A673 (cell line): ENCODE results near the gene ARID5B. TPM values are rescaled to one million over a fixed set of nuclear protein-coding genes. Genes with fewer than 3 reads are reported as not detected.

Experiments used
- BruUV-seq: library from RNA; stranded (reverse); fragments of 400-500 nt; replicated peaks from 2 replicates; lab custom pipeline; 2021; lab: Mats Ljungman, UMichigan
- CTCF ChIA-PET: fragments of 300-600 bp; sonication (Branson Sonifier 250); formaldehyde crosslinking; loops from one replicate; lab custom pipeline; 2022; ENCODE audit warnings: antibody characterized with exemption; lab: Charles Lee
- POLR2A ChIA-PET: fragments of 300-600 bp; sonication (Branson Sonifier 250); formaldehyde crosslinking; loops from one replicate; lab custom pipeline; 2022; ENCODE audit warnings: antibody characterized with exemption; ENCODE audit not compliant: low non-redundant PET; lab: Charles Lee
- DNase-seq: peaks from one replicate; pipeline ENCODE4 v3.0.0-alpha.2; 2015; ENCODE audit warnings: low spot score
- H3K27ac ChIP-seq: fragments of 200-600 bp; sonication (generic); 2 replicates; pipeline ENCODE4 v1.5.1; 2016; ENCODE audit warnings: mixed run types, low read depth, mild to moderate bottlenecking, mixed read lengths, antibody characterized with exemption, low read length; ENCODE audit not compliant: poor library complexity, severe bottlenecking
- H3K27me3 ChIP-seq: fragments of 200-600 bp; sonication (generic); replicated peaks from 2 replicates; pipeline ENCODE4 v1.6.1; 2017; ENCODE audit warnings: mixed run types, low read depth, mild to moderate bottlenecking, mixed read lengths, antibody characterized with exemption, low read length; ENCODE audit not compliant: insufficient read depth, poor library complexity
- H3K36me3 ChIP-seq: fragments of 200-600 bp; sonication (generic); 2 replicates; pipeline ENCODE4 v1.6.1; 2016; ENCODE audit warnings: mixed run types, mild to moderate bottlenecking, mixed read lengths, antibody characterized with exemption, low read length; ENCODE audit not compliant: insufficient read depth, poor library complexity, severe bottlenecking
- H3K4me1 ChIP-seq: fragments of 200-600 bp; sonication (generic); 2 replicates; pipeline ENCODE4 v1.6.1; 2017; ENCODE audit warnings: mixed run types, mild to moderate bottlenecking, mixed read lengths, antibody characterized with exemption, low read length; ENCODE audit not compliant: insufficient read depth, poor library complexity, severe bottlenecking
- H3K4me3 ChIP-seq: fragments of 200-600 bp; sonication (generic); 2 replicates; pipeline ENCODE4 v1.5.1; 2016; ENCODE audit warnings: low read depth, mixed run types, mild to moderate bottlenecking, mixed read lengths, low read length; ENCODE audit not compliant: poor library complexity, severe bottlenecking
- H3K9me3 ChIP-seq: fragments of 200-600 bp; sonication (generic); 2 replicates; pipeline ENCODE4 v1.6.1; 2016; ENCODE audit warnings: mixed run types, low read depth, mild to moderate bottlenecking, mixed read lengths, antibody characterized with exemption, low read length; ENCODE audit not compliant: poor library complexity, severe bottlenecking
- EZH2 ChIP-seq: fragments of 200-600 bp; sonication (generic); IDR thresholded peaks from 2 replicates; pipeline ENCODE4 v1.6.1; 2017; ENCODE audit warnings: borderline replicate concordance, low read depth, mild to moderate bottlenecking, mixed read lengths, antibody characterized with exemption, low read length; ENCODE audit not compliant: poor library complexity, severe bottlenecking
- intact Hi-C: fragments of 100-400 bp; cut with micrococcal nuclease; formaldehyde crosslinking; loops from one replicate; pipeline ENCODE4 v1.10.0; 2022; ENCODE audit not compliant: unreplicated experiment
- total RNA-seq: library from RNA; stranded (reverse); gene quantifications from 2 replicates; pipeline ENCODE4 v1.2.3, GENCODE V29; 2021
- TF ChIP-seq, protein P1 (sequence below): fragments of 300-800, 200-600 bp; sonication (generic); conservative IDR thresholded peaks from 2 replicates; pipeline ENCODE4 v1.5.1; 2017; ENCODE audit warnings: low read depth, mild to moderate bottlenecking, antibody characterized with exemption, low read length, moderate library complexity, mixed read lengths

The ARID5B gene
- total RNA-seq, 1 experiment from 2014 or later, result 29.0 TPM

- ChIA-PET CTCF (interaction anchor here (0.7 kb wide), 2 partner anchors 106 to 191 kb away, joined by 5 read pairs; no protein-coding TSS in a partner anchor), POLR2A (no interaction called here)
- no peak for DNase-seq
- Histone ChIP-seq H3K4me3 (no peak overlapping the region), H3K27me3 (no peaks in the 10 kb centered on the region), H3K27ac (no peak overlapping the region), H3K9me3 (no peaks in the 10 kb centered on the region), H3K36me3 (peaks cover 43% of the 10 kb centered on the region), H3K4me1 (peaks cover 55% of the 10 kb centered on the region)
- TF ChIP-seq EZH2, result no peak
- BruUV-seq, result no TSS peak
- intact Hi-C loops, result no loop called here
Observed at GRCh38 chr10:62087329-62087728, 185.8 kb downstream of the ARID5B start.

GRCh38 chr10:62088786-62089185, 187.3 kb downstream of the ARID5B start:
- no peak overlapping the region for H3K4me3 ChIP-seq
- ChIA-PET POLR2A (interaction anchor here (0.5 kb wide), 1 partner anchor 15 kb away, joined by 3 read pairs; no protein-coding TSS in a partner anchor), CTCF (no interaction called here)
- no peaks in the 10 kb centered on the region for H3K9me3 ChIP-seq
- H3K4me1 ChIP-seq, result peaks cover 53% of the 10 kb centered on the region
- BruUV-seq, result no TSS peak
- TF ChIP-seq EZH2, result no peak
- TF ChIP-seq, protein P1, sequence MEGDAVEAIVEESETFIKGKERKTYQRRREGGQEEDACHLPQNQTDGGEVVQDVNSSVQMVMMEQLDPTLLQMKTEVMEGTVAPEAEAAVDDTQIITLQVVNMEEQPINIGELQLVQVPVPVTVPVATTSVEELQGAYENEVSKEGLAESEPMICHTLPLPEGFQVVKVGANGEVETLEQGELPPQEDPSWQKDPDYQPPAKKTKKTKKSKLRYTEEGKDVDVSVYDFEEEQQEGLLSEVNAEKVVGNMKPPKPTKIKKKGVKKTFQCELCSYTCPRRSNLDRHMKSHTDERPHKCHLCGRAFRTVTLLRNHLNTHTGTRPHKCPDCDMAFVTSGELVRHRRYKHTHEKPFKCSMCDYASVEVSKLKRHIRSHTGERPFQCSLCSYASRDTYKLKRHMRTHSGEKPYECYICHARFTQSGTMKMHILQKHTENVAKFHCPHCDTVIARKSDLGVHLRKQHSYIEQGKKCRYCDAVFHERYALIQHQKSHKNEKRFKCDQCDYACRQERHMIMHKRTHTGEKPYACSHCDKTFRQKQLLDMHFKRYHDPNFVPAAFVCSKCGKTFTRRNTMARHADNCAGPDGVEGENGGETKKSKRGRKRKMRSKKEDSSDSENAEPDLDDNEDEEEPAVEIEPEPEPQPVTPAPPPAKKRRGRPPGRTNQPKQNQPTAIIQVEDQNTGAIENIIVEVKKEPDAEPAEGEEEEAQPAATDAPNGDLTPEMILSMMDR, result no peak
- no peak for DNase-seq
- H3K27ac ChIP-seq, result peak overlapping the region; percentile 49
- H3K27me3 ChIP-seq, result no peaks in the 10 kb centered on the region
- intact Hi-C loops, result no loop called here
- H3K36me3 ChIP-seq, result peaks cover 44% of the 10 kb centered on the region

DNA sequence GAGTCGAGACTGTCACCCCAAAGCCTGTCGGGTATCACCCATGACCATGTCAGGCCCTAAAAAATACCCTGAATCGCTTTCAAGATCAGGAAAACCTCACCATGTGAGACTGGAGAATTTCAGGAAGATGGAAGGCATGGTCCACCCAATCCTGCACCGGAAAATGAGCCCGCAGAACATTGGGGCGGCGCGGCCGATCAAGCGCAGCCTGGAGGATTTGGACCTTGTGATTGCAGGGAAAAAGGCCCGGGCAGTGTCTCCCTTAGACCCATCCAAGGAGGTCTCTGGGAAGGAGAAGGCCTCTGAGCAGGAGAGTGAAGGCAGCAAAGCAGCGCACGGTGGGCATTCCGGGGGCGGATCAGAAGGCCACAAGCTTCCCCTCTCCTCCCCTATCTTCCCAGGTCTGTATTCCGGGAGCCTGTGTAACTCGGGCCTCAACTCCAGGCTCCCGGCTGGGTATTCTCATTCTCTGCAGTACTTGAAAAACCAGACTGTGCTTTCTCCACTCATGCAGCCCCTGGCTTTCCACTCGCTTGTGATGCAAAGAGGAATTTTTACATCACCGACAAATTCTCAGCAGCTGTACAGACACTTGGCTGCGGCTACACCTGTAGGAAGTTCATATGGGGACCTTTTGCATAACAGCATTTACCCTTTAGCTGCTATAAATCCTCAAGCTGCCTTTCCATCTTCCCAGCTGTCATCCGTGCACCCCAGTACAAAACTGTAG, 191.0 kb downstream of the ARID5B start:
- BruUV-seq, result no TSS peak
- H3K9me3 ChIP-seq, result no peaks in the 10 kb centered on the region
- H3K27ac ChIP-seq, result peak overlapping the region; percentile 2
- peaks cover 69% of the 10 kb centered on the region for H3K4me1 ChIP-seq
- CTCF ChIA-PET, result no interaction called here
- no peak for TF ChIP-seq EZH2
- TF ChIP-seq, protein P1, result no peak
- intact Hi-C loops, result no loop called here
- DNase-seq, result no peak
- H3K27me3 ChIP-seq, result no peaks in the 10 kb centered on the region
- no peak overlapping the region for H3K4me3 ChIP-seq
- H3K36me3 ChIP-seq, result peaks cover 31% of the 10 kb centered on the region
- POLR2A ChIA-PET, result no interaction called here
